ENCODE data around the gene AJUBA.

AJUBA gene

DNA sequence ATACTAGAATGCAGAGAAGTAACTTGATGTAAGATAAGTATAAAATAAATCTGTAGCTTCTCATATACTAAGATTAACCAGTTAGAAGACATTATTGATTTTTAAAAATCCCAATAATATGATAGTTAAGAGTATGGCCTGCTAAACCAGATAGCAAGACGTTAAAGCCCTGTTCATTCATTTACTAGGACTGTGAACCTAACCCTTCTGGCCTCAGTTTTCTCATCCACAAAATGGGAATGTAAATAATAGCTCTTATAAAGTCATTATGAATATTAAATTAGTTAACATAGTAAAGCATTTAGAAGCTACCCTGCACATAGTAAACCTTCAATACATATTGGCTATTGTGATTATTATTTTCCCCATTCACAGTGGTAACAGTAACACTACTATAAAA, 47.2 kb downstream of the AJUBA start:
- no peak for DNase-seq (ENCODE audit: low read depth)

DNA sequence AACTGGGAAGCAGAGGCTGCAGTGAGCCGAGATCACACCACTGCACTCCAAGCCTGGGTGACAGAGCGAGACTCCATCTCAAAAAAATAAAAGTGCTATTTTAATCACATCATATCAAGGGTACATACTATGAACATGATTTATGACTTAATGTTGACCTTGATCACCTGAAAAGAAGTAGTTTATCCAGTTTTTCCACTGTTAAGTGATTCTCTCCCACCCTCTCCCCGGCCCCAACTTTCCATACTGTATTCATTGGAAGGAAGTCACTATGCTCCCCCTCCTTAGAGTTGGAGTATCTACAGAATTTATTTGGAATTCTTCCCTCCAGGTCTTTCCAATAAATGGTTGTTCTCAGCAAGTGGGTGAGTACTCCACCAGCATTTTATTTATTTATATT, 50.2 kb downstream of the AJUBA start:
- DNase-seq (ENCODE audit: low read depth): no peak

GRCh38 chr14:22929961-22930364, 52.4 kb downstream of the AJUBA start:
- no peak for DNase-seq (ENCODE audit: low read depth)

- peak; percentile 94 for DNase-seq (ENCODE audit: low read depth)
Observed at GRCh38 chr14:22929104-22929960, 53.0 kb downstream of the AJUBA start, which contains the start of gene PRMT5. Gene PRMT5, minus strand, starts transcription at chr14:22929376. Its CDS starts 15 bp downstream, at chr14:22929361.

DNA sequence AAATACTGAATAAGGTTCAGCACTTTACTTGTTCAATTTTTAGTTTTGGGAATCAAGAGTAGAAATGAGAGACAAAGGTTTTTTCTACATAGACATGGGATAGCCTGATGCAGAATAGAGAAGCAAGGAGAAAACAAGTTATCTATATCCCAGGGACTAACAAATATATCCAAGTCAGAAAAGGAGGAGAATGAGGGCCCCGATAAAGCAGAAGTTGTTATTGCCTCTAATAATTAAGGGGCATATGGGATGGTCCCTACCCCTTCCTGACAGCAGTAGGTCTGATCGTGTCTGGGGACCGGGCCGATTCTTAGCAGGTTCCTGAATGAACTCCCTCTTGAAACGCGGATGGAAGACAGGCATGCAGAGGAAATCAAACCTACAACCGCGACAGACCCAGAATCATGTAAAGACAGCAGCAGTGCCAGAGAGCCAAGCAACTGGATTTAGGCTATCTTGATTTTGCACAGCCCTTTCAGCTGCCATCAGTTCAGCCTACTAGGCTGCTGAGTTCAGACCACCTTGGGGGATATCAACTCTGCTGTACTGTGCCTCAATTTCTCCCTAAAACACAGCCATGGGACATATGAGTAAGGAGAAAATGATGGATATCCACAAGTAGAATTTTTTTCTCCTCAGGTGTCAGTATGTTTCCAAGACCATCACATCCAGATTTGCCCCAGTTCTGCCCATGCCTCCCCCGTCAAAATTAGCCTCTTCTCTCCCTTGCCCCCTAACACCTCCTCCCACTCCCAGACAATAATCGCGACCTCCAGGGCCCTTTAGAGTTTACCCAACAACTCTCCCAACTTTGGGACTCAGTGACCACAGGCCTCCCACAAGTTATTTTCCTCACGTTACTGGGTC, 53.9 kb downstream of the AJUBA start:
- no peak for DNase-seq (ENCODE audit: low read depth)

GRCh38 chr14:22926316-22926715, 56.0 kb downstream of the AJUBA start:
- DNase-seq (ENCODE audit: low read depth): no peak

DNA sequence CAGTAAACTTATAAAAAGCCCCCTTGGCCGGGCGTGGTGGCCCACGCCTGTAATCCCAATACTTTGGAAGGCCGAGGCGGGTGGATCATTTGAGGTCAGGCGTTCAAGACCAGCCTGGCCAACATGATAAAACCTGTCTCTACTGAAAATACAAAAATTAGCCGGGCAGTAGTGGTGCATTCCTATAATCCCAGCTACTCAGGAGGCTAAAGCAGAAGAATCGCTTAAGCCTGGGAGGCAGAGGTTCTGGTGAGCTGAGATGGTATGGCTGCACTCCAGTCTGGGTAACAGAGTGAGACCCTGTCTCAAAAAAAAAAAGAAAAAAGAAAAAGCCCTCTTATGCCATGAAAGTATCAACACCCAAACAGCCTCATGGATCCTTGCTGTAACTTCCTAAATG, 56.8 kb downstream of the AJUBA start:
- no peak for DNase-seq (ENCODE audit: low read depth)

- DNase-seq (ENCODE audit: low read depth): no peak
Observed at GRCh38 chr14:22923746-22924145, 58.6 kb downstream of the AJUBA start.

DNA sequence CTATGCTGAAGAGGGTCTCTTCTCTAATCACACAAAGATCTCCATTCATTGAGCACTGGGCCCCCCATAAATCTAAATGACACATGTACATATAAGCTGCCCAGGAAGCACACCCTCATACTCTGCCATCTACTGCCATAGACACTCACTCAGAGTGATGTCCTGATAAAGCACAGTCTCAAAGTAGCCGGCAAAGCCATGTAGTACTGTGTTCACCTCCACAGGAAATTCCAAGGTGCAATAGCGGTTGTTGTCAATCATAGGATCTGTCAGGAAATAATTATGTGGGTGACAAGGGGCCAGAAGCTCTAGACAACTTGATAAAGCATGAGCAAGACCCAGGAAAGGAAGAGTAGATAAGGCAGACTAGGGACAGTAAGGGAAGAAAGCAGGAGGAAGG, 60.1 kb downstream of the AJUBA start:
- DNase-seq (ENCODE audit: low read depth): no peak
